Adrenal gland (tissue), 12 donors: ENCODE measurements around the gene TMEM8B. TPM values are rescaled to one million over a fixed set of nuclear protein-coding genes. Genes with fewer than 3 reads are reported as not detected.

Experiments used
- DNase-seq, 7 donors: peaks; one replicate each; pipeline ENCODE4 v3.0.0-alpha.2; 2019 to 2020
- H3K27ac ChIP-seq, 5 donors: fragments of 200-600 bp; sonication (generic) in 4 of 5; 1 replicate in 3 of 5; 2 replicates in 2 of 5; pipeline versions ENCODE4 v1.5.1 to v1.8.0; 2016 to 2020; ENCODE audit warnings: mild to moderate bottlenecking in 1 of 5
- H3K27me3 ChIP-seq: fragments of 200-600 bp; 2 replicates; pipeline ENCODE4 v1.8.0; 2021
- H3K36me3 ChIP-seq, 2 donors: fragments of 200-600 bp; replicated peaks in 1 of 2; 1 replicate in 1 of 2; 2 replicates in 1 of 2; pipeline versions ENCODE4 v1.5.1 to v1.8.0; 2018 to 2022
- H3K4me1 ChIP-seq, 2 donors: fragments of 200-600 bp; replicated peaks in 1 of 2; 1 replicate in 1 of 2; 2 replicates in 1 of 2; pipeline versions ENCODE4 v1.5.1 to v1.8.0; 2018 to 2021
- H3K4me3 ChIP-seq, 4 donors: fragments of 200-600 bp; sonication (generic) in 3 of 4; one replicate each; pipeline ENCODE4 v1.5.1; 2016 to 2018
- H3K9me3 ChIP-seq, 3 donors: fragments of 200-600 bp; sonication (generic) in 1 of 3; replicated peaks in 1 of 3; 1 replicate in 2 of 3; 2 replicates in 1 of 3; pipeline versions ENCODE4 v1.5.1 to v1.8.0; 2016 to 2021
- CTCF ChIP-seq, 6 experiments: fragments of 450-650 bp in 4 of 6; fragments of 200-600 bp in 2 of 6; sonication (generic) in 1 of 6; IDR thresholded peaks; 1 replicate in 5 of 6; 2 replicates in 1 of 6; pipeline versions ENCODE4 v1.5.1 to v1.8.0; 2016 to 2021; ENCODE audit warnings: antibody characterized with exemption in 6 of 6, mild to moderate bottlenecking in 2 of 6, moderate library complexity in 1 of 6
- POLR2A ChIP-seq, 2 donors: fragments of 450-650 bp; IDR thresholded peaks; one replicate each; pipeline ENCODE4 v1.6.1; 2017; ENCODE audit warnings: antibody characterized with exemption in 2 of 2, mild to moderate bottlenecking in 2 of 2, moderate library complexity in 1 of 2
- WGBS, 4 donors: extraction: QIAGEN DNeasy Blood & Tissue Kit in 2 of 4; methylation state at CpG; one replicate each; pipeline versions ENCODE4 v1.1.5 to v1.1.7; 2013 to 2017; 5-methylcytosine and 5-hydroxymethylcytosine counted together
- intact Hi-C, 2 donors: fragments of 100-400 bp; cut with DNase I; formaldehyde crosslinking; loops; one replicate each; pipeline versions ENCODE4 v1.14.1 to v1.15.0; 2022 to 2023
- polyA plus RNA-seq, 3 donors: library from polyadenylated mRNA; stranded (reverse); fragments of 200-250 nt in 2 of 3; fragments of 350-450 nt in 1 of 3; fragmentation: Illumina TruSeq in 1 of 3; extraction: RNeasy Lipid Tissue Mini Kit (QIAGEN cat#74804) in 1 of 3; gene quantifications; one replicate each; pipeline ENCODE4 v1.2.3, GENCODE V29; 2013 to 2014
- total RNA-seq, 9 donors: library from RNA; depleted of rRNA in 4 of 9; stranded (reverse); fragments of >200 nt in 4 of 9; fragments of 120-200 nt in 1 of 9; fragmentation: NEBNext Ultra II Directional in 1 of 9; extraction: Animal tissue kit (Norgen Biotek cat#: 25700) in 1 of 9; gene quantifications; one replicate each; pipeline versions ENCODE4 v1.1.0 to v1.2.4, GENCODE V29; 2013 to 2023
- donor health status: healthy with polysubstance abuse.
- donor health status: Bipolar disorder and iron deficiency.
- donor health status: DM: yes; HTN: yes; CAD: no.
- donor health status: DM: no; HTN: no; CAD: no.
- donor health status: DM: no; HTN: no; CAD: no.
- donor health status: DM: yes; HTN: yes; CAD: no.

TMEM8B gene
- total and polyA plus RNA-seq, 12 donors = 5.5 to 43.6 (median 19.8) TPM

DNA sequence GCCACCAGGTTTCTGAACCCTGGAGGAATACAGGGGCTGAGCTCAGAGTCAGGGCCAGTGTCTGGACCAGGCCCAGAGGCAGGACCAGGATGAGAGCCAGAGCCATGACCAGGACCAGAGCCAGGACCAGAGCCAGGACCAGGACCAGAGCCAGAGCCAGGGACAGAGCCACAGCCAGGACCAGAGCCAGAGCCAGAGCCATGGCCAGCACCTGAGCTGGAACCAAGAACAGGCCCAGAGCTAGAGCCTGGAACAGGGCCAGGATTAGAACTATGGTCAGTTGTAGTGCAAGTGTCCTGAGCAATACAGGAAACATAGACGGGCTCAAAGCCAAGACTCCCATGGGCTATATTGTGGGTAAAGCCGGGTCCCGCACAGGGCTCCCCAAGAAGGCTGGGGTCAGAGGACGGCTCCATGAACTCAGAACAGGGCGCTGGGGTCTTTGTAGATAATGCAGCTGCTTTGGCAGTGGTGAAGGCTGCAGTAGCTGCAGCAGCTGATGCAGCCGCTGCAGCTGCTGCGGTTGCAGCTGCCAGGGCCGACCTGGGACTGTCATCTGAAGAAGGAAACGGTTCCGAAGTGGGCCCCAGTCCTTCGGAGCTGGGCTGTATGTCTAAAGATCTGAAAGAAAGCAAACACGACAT, 17.5 kb upstream of the TMEM8B start:
- DNase-seq = peak; percentile 39 to 78 (median 59)
- H3K4me1 ChIP-seq = peaks cover 19 to 30% of the 10 kb centered on the region in 2 donors
- H3K36me3 ChIP-seq = peaks cover 0 to 25% of the 10 kb centered on the region in 2 donors
- WGBS, 4 donors = 11 to 16% (median 14%) methylated on average over 4 to 12 of the region's 12 CpGs
- no peaks in the 10 kb centered on the region for H3K9me3 ChIP-seq
- H3K27me3 ChIP-seq = no peaks in the 10 kb centered on the region
- no peak for TF ChIP-seq CTCF (IDR thresholded peaks at IDR 0.05)
- TF ChIP-seq POLR2A (IDR thresholded peaks at IDR 0.05) = no peak
- peak overlapping the region in 3 of 5 donors; percentile 33 to 75 (median 75) for H3K27ac ChIP-seq
- intact Hi-C loops = no loop called here
- peak overlapping the region in 2 of 4 donors; percentile 26 to 35 for H3K4me3 ChIP-seq

GRCh38 chr9:35812025-35812602, 16.9 kb upstream of the TMEM8B start, which contains the start of gene SPAG8:
SPAG8 (minus strand) TSS chr9:35812262; CDS start chr9:35812147, 115 bp downstream.
- Histone ChIP-seq H3K27me3 (no peaks in the 10 kb centered on the region), H3K9me3 (no peaks in the 10 kb centered on the region), H3K27ac (peak within 1 kb of the TSS; percentile 33 to 98 (median 66)), H3K4me1 (peaks cover 19 to 30% of the 10 kb centered on the region in 2 donors), H3K36me3 (peaks cover 0 to 19% of the 10 kb centered on the region in 2 donors), H3K4me3 (peak within 1 kb of the TSS in 2 of 4 donors; percentile 26 to 35)
- intact Hi-C loops = no loop called here
- DNase-seq = peak; percentile 87 to 98 (median 97)
- 1 to 4% (median 2%) methylated on average over 8 to 28 of the region's 28 CpGs for WGBS, 4 donors
- TF ChIP-seq POLR2A (IDR thresholded peaks at IDR 0.05) = peak in 1 of 2 donors; percentile 63
- no peak for TF ChIP-seq CTCF (IDR thresholded peaks at IDR 0.05)

DNA sequence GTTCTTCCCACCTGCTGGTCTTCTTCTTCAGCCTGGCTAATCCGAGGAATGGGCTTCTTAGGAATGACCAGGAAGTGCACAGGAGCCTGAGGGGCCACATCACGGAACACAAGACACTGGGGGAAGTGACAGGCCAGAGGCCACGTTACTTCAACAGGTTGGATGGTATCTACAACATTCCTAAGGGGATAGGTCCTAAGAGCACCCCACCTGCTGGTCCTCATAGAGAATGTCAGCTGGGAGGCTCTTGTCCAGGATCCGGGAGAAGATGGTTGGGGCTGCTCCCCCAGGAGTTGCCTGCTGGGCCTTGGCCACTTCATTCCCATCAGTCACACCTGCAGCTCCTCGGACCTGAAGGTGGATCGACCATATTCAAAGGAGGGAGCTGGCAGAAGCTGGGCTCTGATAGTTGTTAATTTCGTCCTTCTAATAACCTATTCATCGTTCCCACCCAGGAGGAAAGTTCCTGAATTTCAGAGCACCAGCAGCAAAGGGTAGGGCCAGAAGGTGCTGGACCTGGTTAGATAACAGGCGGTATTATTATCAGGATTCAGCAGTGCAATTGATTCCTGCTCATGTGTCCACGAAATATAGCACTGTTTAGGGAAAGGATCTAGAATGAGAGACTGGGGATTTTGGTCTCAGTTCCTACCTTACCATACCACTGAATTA, 15.5 kb upstream of the TMEM8B start:
- Histone ChIP-seq H3K27me3 (no peaks in the 10 kb centered on the region), H3K4me3 (peak overlapping the region in 1 of 4 donors; percentile 77), H3K9me3 (no peaks in the 10 kb centered on the region), H3K4me1 (peaks cover 19 to 30% of the 10 kb centered on the region in 2 donors), H3K36me3 (peaks cover 0 to 6% of the 10 kb centered on the region in 2 donors), H3K27ac (peak overlapping the region in 4 of 5 donors; percentile 94 to 98 (median 96))
- DNase-seq = no peak
- TF ChIP-seq CTCF (IDR thresholded peaks at IDR 0.05) (no peak), POLR2A (IDR thresholded peaks at IDR 0.05) (no peak)
- intact Hi-C loops = no loop called here
- WGBS, 4 donors = 78 to 87% (median 82%) methylated on average over 9 to 10 of the region's 10 CpGs
